HL-60 (cell line): ENCODE measurements around the gene SRRM3.
"Not testable (repeated sequence)": the region's sequence is repeated elsewhere in the genome, so short reads cannot be mapped to it uniquely, and the experiment has no call there.

Experiments
- DNase-seq, 2 experiments: peaks; one replicate each; pipeline ENCODE4 v3.0.0-alpha.2; 2010 to 2020; ENCODE audit warnings: low read depth in 1 of 2, low spot score in 1 of 2
- H3K27ac ChIP-seq: fragments of 250-450 bp; sonication (Bioruptor Pico); replicated peaks from 2 replicates; pipeline ENCODE4 v1.5.1; 2020; ENCODE audit warnings: mild to moderate bottlenecking, moderate library complexity
- H3K27me3 ChIP-seq: fragments of 250-450 bp; sonication (Bioruptor Pico); 2 replicates; pipeline ENCODE4 v1.5.1; 2021; ENCODE audit warnings: mild to moderate bottlenecking, moderate library complexity; ENCODE audit not compliant: insufficient read depth, poor library complexity, severe bottlenecking
- H3K4me3 ChIP-seq: replicated peaks from 2 replicates; pipeline ENCODE4 v1.5.1; 2011; ENCODE audit warnings: mild to moderate bottlenecking, control low read depth, low read length; ENCODE audit not compliant: insufficient read depth
- GABPA ChIP-seq: IDR thresholded peaks from 2 replicates; pipeline ENCODE4 v1.6.1; 2012; ENCODE audit warnings: low read depth
- POLR2AphosphoS5 ChIP-seq: IDR thresholded peaks from 2 replicates; pipeline ENCODE4 v1.6.1; 2012; ENCODE audit warnings: low read depth
- REST ChIP-seq: IDR thresholded peaks from 2 replicates; pipeline ENCODE4 v1.6.1; 2012; ENCODE audit warnings: low read depth; ENCODE audit not compliant: insufficient replicate concordance
- SPI1 ChIP-seq: IDR thresholded peaks from 2 replicates; pipeline ENCODE4 v1.6.1; 2012; ENCODE audit warnings: low read depth, mild to moderate bottlenecking, borderline replicate concordance
- TF ChIP-seq, protein P1 (sequence below): IDR thresholded peaks from one replicate; pipeline ENCODE4 v1.5.1; 2011; ENCODE audit warnings: low read length, control low read depth, inconsistent platforms; ENCODE audit not compliant: insufficient read depth

The SRRM3 gene

DNA sequence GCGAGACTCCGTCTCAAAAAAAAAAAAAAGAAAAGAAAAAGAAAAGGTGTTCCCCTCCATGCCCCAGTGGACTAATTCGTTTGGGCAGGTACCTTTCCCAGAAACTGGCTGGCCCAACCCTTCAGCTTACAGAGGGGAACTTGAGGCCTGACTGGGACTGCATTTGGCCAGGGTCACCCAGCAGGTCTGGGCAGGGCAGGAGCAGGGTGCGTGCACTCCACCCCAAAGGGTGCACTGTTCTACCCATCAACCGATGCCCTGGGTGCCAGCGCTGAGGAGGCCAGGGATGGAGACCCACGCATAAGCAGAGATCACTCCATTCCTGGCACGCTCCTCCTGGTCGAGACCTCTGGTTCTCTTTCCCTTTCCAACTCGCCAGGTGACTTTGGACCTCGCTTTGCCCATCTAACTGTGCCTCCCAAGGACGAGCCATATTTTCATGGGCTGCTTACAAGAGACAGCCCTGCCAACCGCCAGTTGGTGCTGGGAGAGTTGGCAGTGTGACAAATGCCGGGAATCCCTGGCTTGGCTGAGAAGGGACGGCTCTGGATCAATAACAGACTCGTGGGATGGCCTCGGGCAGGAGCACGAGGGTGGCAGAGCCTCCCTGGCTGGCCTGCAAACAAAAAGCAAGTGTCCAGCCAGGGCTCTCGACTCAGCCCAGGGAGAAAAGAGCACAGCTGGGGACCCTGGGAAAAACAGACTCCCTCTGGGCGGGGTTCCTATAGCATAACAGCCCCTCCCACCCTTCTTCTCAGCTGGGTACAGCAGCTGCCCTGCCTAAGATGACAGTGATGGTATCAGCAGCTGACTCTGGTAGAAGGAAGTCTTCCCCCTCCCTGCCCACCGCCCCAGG is 108.6 kb downstream of the SRRM3 start:
- no peak for DNase-seq
- Histone ChIP-seq H3K27me3 (no peaks in the 10 kb centered on the region), H3K27ac (no peak overlapping the region), H3K4me3 (no peak overlapping the region)
- TF ChIP-seq GABPA (no peak), POLR2AphosphoS5 (no peak), REST (no peak)

- not testable (repeated sequence) for H3K27me3 ChIP-seq, H3K4me3 ChIP-seq, DNase-seq, H3K27ac ChIP-seq
Measured at GRCh38 chr7:76311838-76312237, 110.1 kb downstream of the SRRM3 start.

DNA sequence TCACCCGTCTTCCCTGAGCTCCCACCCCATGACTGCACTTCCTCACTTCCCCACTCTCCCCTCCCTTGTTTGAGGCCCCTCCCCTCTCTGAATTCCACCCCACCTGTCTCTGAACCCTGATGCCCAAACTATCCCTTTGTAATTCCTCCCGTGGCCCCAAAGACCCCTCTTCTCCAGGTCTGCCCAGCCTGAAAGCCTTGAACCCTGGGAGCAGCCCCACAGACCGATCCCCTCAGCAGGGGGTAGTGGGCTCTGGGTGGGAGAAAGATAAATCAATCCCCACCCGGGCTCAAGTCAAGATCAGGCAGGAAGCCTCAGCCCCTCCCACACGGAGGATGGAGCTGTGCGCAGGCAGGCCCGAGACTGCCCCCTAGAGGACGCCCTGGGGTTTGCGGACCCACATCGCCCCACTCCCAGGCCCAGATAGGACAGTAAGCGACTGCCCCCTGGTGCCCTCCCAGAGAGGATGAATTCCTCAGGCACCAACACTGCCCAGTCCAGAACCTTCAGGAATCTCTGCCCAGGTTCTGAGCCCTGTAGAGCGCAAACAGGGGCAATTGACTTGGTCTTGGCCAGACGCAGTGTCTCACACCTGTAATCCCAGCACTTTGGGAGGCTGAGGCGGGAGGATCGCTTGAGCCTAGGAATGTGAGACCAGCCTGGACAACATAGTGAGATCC is 112.5 kb downstream of the SRRM3 start:
- no peak overlapping the region for H3K27ac ChIP-seq
- no peak overlapping the region for H3K4me3 ChIP-seq
- DNase-seq = peak; percentile 84 to 95
- TF ChIP-seq POLR2AphosphoS5 (no peak), SPI1 (no peak), REST (no peak), GABPA (no peak)
- TF ChIP-seq, protein P1, sequence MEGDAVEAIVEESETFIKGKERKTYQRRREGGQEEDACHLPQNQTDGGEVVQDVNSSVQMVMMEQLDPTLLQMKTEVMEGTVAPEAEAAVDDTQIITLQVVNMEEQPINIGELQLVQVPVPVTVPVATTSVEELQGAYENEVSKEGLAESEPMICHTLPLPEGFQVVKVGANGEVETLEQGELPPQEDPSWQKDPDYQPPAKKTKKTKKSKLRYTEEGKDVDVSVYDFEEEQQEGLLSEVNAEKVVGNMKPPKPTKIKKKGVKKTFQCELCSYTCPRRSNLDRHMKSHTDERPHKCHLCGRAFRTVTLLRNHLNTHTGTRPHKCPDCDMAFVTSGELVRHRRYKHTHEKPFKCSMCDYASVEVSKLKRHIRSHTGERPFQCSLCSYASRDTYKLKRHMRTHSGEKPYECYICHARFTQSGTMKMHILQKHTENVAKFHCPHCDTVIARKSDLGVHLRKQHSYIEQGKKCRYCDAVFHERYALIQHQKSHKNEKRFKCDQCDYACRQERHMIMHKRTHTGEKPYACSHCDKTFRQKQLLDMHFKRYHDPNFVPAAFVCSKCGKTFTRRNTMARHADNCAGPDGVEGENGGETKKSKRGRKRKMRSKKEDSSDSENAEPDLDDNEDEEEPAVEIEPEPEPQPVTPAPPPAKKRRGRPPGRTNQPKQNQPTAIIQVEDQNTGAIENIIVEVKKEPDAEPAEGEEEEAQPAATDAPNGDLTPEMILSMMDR = peak; percentile 99
- no peaks in the 10 kb centered on the region for H3K27me3 ChIP-seq

DNA sequence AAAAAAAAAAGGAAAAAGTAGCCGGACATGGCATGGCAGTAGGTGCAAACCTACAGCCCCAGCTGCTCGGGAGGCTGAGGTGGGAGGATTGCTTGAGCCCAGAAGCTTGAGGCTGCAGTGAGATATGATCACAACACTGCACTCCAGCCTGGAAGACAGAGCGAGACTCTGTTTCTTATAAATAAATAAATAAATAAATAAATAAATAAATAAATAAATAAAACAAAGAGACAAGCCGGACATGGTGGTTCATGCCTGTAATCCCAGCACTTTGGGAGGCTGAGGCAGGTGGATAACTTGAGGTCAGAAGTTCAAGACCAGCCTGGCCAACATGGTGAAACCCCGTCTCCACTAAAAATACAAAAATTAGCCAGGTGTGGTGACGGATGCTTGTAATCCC is 113.0 kb downstream of the SRRM3 start:
- DNase-seq, H3K4me3 ChIP-seq, H3K27me3 ChIP-seq, H3K27ac ChIP-seq: not testable (repeated sequence)

DNA sequence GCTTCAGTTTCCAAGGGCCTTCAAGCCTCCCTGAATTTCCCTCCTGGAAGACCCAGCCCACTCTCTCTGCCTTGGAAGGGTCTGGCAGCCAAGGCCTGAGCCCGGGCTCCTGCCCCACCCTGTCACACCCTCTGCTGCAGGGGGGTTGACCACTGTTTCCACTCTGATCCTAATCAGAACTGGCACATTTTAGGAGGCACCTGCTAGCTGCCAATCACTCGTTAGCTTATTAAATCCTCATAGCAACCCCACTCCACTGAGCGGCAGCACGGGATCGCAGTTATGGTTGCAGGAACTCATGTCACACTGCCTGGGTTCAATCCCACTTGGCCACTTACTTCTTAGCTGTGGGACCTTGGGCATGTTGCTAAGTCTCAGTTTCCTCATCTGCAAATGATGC is 113.7 kb downstream of the SRRM3 start:
- TF ChIP-seq REST = no peak
- no peak for TF ChIP-seq GABPA
- TF ChIP-seq, protein P1 = no peak
- TF ChIP-seq SPI1 = no peak
- TF ChIP-seq POLR2AphosphoS5 = no peak
- DNase-seq = peak in 1 of 2 experiments; percentile 43
- Histone ChIP-seq H3K27ac (no peak overlapping the region), H3K4me3 (no peak overlapping the region), H3K27me3 (no peaks in the 10 kb centered on the region)
